ENCODE data around the gene HCN4.

Gene HCN4

DNA sequence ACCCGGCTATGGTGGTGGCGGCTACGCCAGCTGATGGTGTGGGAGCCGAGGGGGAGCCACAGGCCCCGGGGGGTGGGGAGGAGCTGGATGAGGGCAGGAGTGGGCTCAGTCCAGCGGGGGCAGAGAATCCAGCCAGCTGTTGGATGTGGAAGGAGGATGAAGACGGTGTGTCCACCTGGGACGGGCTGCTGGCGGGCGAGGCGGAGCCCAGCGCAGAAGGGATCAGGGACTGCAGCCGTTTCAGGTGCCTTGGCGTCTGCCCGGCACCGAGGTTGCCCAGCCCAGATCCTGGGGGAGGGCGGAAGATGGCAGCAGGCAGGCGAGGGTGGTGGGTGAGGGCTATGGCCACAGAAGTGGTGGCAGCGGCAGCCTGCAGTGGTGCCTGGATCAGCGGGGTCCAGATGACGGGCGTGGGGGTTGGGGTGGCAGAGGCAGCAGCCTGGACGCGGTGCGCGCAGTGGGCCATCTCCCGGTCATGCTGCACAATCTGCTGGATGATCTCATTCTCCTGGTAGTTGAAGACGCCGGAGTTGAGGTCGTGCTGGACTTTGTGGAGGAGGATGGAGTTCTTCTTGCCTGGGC, 45.3 kb downstream of the HCN4 start:
- DNase-seq (ENCODE audit: low read depth) = no peak
- TF ChIP-seq, protein P1, sequence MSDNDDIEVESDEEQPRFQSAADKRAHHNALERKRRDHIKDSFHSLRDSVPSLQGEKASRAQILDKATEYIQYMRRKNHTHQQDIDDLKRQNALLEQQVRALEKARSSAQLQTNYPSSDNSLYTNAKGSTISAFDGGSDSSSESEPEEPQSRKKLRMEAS (IDR thresholded peaks at IDR 0.05; ENCODE audit: low read depth, low read length) = no peak
- TF ChIP-seq, protein P2, sequence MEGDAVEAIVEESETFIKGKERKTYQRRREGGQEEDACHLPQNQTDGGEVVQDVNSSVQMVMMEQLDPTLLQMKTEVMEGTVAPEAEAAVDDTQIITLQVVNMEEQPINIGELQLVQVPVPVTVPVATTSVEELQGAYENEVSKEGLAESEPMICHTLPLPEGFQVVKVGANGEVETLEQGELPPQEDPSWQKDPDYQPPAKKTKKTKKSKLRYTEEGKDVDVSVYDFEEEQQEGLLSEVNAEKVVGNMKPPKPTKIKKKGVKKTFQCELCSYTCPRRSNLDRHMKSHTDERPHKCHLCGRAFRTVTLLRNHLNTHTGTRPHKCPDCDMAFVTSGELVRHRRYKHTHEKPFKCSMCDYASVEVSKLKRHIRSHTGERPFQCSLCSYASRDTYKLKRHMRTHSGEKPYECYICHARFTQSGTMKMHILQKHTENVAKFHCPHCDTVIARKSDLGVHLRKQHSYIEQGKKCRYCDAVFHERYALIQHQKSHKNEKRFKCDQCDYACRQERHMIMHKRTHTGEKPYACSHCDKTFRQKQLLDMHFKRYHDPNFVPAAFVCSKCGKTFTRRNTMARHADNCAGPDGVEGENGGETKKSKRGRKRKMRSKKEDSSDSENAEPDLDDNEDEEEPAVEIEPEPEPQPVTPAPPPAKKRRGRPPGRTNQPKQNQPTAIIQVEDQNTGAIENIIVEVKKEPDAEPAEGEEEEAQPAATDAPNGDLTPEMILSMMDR (IDR thresholded peaks at IDR 0.05; ENCODE audit: low read depth, low read length) = no peak
- no peak for TF ChIP-seq POLR2A (IDR thresholded peaks at IDR 0.05; ENCODE audit: extremely low read depth, insufficient read length)
- TF ChIP-seq MYC (IDR thresholded peaks at IDR 0.05; ENCODE audit: low read depth, low read length) = no peak
- no peak overlapping the region for H3K4me3 ChIP-seq (ENCODE audit: low read depth, low read length)

DNA sequence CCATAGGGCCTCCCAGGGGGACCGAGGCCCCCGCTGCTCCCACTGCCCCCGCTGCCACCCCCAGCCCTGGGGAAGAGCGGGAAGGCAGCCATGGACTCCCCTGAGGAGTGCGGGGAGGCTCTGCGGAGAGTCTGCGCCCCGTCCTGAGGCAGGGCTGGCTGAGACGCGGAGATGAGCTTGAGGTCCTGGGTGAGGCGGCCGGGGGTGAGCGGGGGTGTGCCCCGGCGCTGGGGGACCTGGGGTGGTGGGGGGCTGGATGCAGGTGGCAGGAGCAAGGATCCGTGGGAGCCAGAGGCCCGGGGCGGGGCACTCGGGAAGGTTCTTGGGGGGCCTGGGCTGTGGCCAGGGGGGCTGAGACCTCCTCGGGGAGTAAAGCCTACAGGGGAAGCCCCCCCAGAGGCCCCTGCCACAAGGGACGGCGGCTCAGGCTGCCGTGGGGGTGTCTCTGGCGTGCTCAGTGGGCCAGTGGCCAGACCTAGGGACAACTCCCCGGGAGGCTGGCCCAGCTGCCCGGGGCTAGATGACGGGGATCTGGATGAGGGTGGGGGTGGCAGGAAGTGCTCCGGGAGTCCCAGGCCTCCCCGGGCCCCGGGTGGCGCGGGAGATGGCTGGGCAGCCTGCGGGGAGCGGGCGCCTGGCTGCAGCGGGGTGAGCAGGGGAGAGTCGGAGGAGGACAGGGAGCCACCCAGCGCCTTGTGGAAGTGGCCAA, 45.9 kb downstream of the HCN4 start:
- DNase-seq (ENCODE audit: low read depth) = no peak
- TF ChIP-seq MYC (IDR thresholded peaks at IDR 0.05; ENCODE audit: low read depth, low read length) = no peak
- TF ChIP-seq, protein P1 (IDR thresholded peaks at IDR 0.05; ENCODE audit: low read depth, low read length) = no peak
- TF ChIP-seq POLR2A (IDR thresholded peaks at IDR 0.05; ENCODE audit: extremely low read depth, insufficient read length) = no peak
- TF ChIP-seq, protein P2 (IDR thresholded peaks at IDR 0.05; ENCODE audit: low read depth, low read length) = no peak
- no peak overlapping the region for H3K4me3 ChIP-seq (ENCODE audit: low read depth, low read length)

DNA sequence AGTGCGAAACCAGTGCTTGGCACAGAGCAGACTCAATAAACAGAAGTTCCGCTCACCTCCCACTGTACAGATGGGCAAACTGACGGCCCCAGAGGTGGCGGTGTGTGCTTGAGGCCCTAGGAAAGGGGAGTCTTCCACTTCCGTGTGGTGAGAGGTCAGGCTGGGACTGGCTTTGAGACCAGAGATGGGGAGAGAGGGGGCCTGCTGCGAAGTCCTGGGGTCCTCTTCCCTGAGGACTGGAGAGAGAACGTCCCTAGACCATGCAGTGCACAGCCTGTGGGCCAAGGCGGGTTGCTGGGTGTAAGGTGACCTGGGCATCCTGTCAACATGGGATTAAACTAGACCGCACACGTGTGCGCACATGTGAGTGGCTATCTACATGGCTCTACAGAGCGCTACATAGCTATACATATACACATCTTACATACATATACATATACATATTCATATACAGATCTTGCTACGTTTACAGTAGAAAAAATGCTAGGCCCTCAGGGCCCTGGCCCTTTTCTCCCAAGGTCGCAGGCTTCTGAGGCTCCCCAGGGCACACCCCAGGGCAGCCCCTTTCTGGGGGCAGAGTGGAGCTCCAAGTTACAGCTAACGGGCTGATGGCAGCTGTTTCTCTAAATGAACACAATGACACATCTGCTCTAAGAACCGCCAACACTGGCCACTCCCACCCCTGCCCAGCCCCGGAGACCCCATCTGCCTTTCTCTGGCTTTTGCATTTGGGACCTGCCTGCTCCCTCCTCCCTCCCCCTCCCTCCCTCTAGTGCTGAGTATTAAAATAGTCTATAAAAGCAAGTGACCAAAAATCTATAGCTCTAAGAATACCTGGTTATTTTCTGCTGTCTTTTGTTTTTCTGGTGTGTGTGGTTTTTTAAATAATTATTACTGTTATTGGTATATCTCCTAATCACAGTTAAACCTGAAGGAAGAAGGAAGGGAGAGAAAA, 47.0 kb downstream of the HCN4 start:
- TF ChIP-seq, protein P2 (IDR thresholded peaks at IDR 0.05; ENCODE audit: low read depth, low read length) = no peak
- TF ChIP-seq MYC (IDR thresholded peaks at IDR 0.05; ENCODE audit: low read depth, low read length) (no peak), POLR2A (IDR thresholded peaks at IDR 0.05; ENCODE audit: extremely low read depth, insufficient read length) (no peak)
- TF ChIP-seq, protein P1 (IDR thresholded peaks at IDR 0.05; ENCODE audit: low read depth, low read length) = no peak
- no peak overlapping the region for H3K4me3 ChIP-seq (ENCODE audit: low read depth, low read length)
- DNase-seq (ENCODE audit: low read depth) = no peak

DNA sequence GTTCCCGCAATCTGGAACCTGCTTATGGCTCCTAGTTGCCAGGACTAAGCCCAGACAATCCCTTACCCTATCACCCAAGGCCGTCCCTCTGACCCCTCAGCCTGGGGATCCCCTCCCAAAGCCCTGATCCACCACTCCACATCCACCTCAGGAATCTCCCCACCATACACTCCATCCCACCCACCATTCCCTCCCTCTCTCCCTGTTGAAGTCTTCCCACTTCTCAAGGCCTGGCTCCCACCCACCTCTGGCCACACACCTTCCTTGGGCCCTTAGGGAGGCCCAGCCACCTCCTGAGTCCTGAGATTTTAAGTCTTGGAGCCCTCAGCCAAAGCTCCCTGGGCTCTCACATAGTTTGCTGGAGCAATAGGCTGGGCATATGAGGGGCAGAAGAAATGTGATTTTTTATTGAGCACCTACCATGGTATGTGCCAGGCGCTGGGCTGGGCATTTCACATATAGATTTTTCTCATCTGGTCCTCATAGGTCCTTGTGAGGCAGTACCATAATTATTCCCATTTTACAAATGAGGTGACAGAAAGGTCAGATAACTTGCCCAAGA, 48.1 kb downstream of the HCN4 start:
- H3K4me3 ChIP-seq (ENCODE audit: low read depth, low read length) = no peak overlapping the region
- DNase-seq (ENCODE audit: low read depth) = no peak
- no peak for TF ChIP-seq MYC (IDR thresholded peaks at IDR 0.05; ENCODE audit: low read depth, low read length)
- TF ChIP-seq, protein P2 (IDR thresholded peaks at IDR 0.05; ENCODE audit: low read depth, low read length) = no peak
- TF ChIP-seq, protein P1 (IDR thresholded peaks at IDR 0.05; ENCODE audit: low read depth, low read length) = no peak
- TF ChIP-seq POLR2A (IDR thresholded peaks at IDR 0.05; ENCODE audit: extremely low read depth, insufficient read length) = no peak

DNA sequence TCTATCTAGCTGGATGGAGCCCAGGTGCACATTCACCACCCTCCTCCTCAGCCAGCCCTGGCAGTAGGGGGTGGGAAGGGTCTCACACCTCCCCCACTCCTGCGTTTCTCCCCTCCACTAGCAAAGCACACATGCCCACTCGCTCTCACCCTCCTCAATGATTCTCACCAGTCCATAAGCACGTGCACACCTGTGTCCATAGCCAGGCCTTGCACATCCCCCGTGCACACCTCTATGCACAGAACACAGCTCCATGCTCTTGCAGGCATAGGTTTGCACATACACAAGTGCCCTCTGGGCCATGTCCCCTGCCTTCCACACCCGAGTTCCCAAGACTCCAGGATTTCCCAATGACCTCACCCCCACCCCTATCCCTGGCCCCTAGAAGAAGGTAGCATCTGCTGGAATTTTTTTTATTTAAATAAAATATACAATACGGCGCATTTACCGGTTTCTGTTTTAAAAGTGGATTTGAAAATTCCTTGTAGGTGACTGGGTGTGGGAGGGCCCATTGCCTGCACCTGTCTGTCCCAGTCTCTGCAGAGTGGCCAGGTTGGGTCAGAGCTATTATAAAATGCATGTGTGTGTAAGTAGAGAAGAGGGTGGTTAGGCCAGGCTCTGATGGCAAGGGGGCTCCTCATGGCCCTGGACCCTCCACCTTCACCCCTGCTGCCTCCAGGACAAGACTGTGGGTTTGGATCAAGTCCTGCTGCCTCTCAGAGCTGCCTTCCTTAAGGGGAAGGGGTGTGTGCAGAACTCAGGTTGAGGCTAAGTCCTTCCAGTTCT, 49.1 kb downstream of the HCN4 start:
- no peak for TF ChIP-seq POLR2A (IDR thresholded peaks at IDR 0.05; ENCODE audit: extremely low read depth, insufficient read length)
- TF ChIP-seq, protein P1 (IDR thresholded peaks at IDR 0.05; ENCODE audit: low read depth, low read length) = no peak
- TF ChIP-seq, protein P2 (IDR thresholded peaks at IDR 0.05; ENCODE audit: low read depth, low read length) = no peak
- no peak for TF ChIP-seq MYC (IDR thresholded peaks at IDR 0.05; ENCODE audit: low read depth, low read length)
- no peak overlapping the region for H3K4me3 ChIP-seq (ENCODE audit: low read depth, low read length)
- no peak for DNase-seq (ENCODE audit: low read depth)
